Measurements from ENCODE around the gene TRPM4. TPM values are rescaled to one million over a fixed set of nuclear protein-coding genes. Genes with fewer than 3 reads are reported as not detected.
"Not testable (repeated sequence)": the region's sequence is repeated elsewhere in the genome, so short reads cannot be mapped to it uniquely, and the experiment has no call there.

The TRPM4 gene
- total RNA-seq, 2 donors from 2014 or later = 0.25 TPM; not detected in 1

DNA sequence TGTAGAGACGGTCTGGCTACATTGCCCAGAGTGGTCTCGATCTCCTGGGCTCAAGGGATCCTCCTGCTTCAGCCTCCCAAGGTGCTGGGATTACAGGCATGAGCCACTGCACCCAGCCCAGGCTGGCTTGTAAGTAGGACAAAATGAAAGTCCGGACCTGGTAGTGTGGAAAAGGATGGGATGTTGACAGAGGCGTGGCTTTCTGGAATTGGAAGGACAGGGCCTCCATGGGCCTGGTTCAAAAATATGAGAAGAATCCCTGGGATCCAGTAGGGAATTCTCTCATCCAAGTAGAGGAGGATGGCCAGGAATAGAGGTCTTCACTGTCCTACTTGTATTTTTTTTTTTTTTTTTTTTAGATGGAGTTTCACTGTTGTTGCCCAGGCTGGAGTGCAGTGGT lies 64.9 kb downstream of the TRPM4 start:
- no peaks in the 10 kb centered on the region for H3K9me3 ChIP-seq (ENCODE audit: control insufficient read depth, low read length, poor library complexity, severe bottlenecking)
- H3K27ac Mint-ChIP-seq = no peak overlapping the region
- H3K36me3 Mint-ChIP-seq (ENCODE audit: low read depth) = no peaks in the 10 kb centered on the region
- ATAC-seq (no peak), DNase-seq (no peak)
- peaks cover 15% of the 10 kb centered on the region for H3K27me3 Mint-ChIP-seq
- H3K4me1 Mint-ChIP-seq = peaks cover 6% of the 10 kb centered on the region
- no peak overlapping the region for H3K4me3 Mint-ChIP-seq

DNA sequence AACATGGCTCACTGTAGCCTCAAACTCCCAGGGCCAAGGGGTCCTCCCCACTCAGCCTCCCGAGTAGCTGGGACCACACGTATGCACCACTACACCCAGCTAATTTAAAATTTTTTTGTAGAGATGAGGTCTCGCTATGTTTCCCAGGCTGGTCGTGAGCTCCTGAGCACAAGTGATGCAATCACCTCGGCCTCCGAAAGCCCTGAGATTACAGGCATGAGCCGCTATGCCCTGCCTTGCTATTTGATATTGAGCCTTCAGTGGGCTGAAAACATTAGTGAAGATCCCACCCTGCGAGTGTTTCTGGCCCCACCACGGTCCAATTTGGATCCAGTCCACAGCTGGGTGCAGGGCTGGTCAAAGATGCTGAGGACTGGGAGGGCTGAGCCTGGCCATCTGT lies 65.9 kb downstream of the TRPM4 start:
- Mint-ChIP-seq H3K27ac (no peak overlapping the region), H3K4me1 (peaks cover 6% of the 10 kb centered on the region), H3K27me3 (peaks cover 15% of the 10 kb centered on the region), H3K36me3 (ENCODE audit: low read depth) (no peaks in the 10 kb centered on the region), H3K4me3 (no peak overlapping the region)
- H3K9me3 ChIP-seq (ENCODE audit: control insufficient read depth, low read length, poor library complexity, severe bottlenecking) = no peaks in the 10 kb centered on the region
- no peak for DNase-seq
- ATAC-seq = no peak

DNA sequence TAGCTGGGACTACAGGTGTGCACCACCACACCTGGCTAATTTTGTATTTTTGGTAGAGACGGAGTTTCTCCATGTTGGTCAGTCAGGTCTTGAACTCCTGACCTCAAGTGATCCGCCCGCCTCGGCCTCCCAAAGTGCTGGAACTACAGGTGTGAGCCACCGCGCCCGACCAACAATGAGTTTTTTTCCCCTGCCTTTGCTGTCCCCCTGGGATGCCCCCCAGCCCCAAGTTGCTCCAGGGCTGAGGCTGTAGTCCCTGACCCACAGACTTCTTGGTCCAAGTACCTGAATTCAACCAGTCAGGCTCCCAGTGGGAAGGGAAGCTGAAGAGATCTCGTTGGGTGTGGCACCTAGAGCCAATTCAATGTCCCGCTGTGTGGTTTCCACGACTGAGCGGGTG lies 66.8 kb downstream of the TRPM4 start:
- H3K4me1 Mint-ChIP-seq; ATAC-seq; H3K27ac Mint-ChIP-seq; H3K36me3 Mint-ChIP-seq (ENCODE audit: low read depth); H3K4me3 Mint-ChIP-seq; DNase-seq; H3K9me3 ChIP-seq (ENCODE audit: control insufficient read depth, low read length, poor library complexity, severe bottlenecking): not testable (repeated sequence)
- H3K27me3 Mint-ChIP-seq = peaks cover 11% of the 10 kb centered on the region

DNA sequence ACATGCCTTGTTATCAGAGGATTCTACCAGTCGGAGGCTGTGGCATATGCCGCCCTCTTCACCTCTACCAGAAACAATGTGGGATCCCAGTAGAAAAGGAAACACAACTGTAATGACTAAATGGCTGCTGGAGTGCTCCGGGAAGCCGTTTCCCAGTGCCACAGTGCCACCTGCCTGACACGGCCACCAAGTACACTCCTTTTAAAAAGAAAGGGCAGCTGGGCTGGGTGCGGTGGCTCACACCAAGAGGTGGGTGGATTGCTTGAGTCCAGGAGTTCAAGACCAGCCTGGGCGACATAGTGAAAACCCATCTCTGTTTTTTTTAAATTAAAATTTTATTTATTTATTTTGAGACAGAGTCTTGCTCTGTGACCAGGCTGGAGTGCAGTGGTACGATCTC lies 67.3 kb downstream of the TRPM4 start:
- peaks cover 11% of the 10 kb centered on the region for H3K27me3 Mint-ChIP-seq
- no peaks in the 10 kb centered on the region for H3K36me3 Mint-ChIP-seq (ENCODE audit: low read depth)
- H3K27ac Mint-ChIP-seq = no peak overlapping the region

DNA sequence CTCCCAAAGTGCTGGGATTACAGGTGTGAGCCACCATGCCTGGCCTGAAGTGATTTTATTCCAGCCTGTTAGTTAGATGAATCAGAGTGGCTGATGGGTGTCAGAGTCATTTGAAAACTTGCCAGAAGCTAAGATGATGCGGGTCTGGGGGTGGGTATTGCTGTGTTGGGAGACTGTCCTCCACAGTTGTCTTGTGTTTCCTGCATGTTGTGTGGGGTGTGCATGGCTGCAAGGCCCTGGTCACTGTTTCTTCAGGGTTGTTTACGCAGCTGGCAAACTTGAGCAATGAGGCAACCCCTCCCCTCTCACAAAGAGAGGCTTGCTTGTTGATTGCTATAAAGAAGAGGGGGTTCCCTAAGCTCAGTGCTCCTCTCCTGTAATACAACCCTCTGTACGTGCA lies 71.8 kb downstream of the TRPM4 start:
- Mint-ChIP-seq H3K4me1 (peaks cover 24% of the 10 kb centered on the region), H3K27ac (no peak overlapping the region), H3K27me3 (peaks cover 6% of the 10 kb centered on the region), H3K36me3 (ENCODE audit: low read depth) (no peaks in the 10 kb centered on the region), H3K4me3 (no peak overlapping the region)
- no peak for ATAC-seq
- DNase-seq = no peak
- no peaks in the 10 kb centered on the region for H3K9me3 ChIP-seq (ENCODE audit: control insufficient read depth, low read length, poor library complexity, severe bottlenecking)

More for the DNA sequence above, 67.3 kb downstream of the TRPM4 start:
- ATAC-seq = no peak
- no peak overlapping the region for H3K4me3 Mint-ChIP-seq
- H3K9me3 ChIP-seq (ENCODE audit: control insufficient read depth, low read length, poor library complexity, severe bottlenecking) = no peaks in the 10 kb centered on the region
- no peak for DNase-seq
- H3K4me1 Mint-ChIP-seq = peaks cover 6% of the 10 kb centered on the region

DNA sequence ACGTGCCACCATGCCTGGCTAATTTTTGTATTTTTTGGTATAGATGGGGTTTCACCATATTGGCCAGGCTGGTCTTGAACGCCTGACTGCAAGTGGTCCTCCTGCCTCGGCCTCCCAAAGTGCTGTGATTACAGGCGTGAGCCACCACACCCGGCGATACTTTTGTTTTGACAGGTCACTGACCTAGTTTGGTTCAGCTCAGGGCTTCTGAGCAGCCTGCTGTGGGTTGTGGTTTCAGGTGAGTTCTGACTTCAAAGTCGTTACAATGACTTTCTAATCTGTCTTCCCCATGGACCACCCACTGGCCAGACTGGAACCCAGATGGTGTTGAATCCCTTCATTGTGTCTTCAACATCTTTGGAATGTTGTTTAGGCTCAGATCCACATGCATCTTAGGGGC lies 73.8 kb downstream of the TRPM4 start:
- H3K27ac Mint-ChIP-seq = no peak overlapping the region
- peak; percentile 78 for ATAC-seq
- no peaks in the 10 kb centered on the region for H3K9me3 ChIP-seq (ENCODE audit: control insufficient read depth, low read length, poor library complexity, severe bottlenecking)
- DNase-seq = peak in 1 of 3 donors; percentile 8
- H3K4me3 Mint-ChIP-seq = peak overlapping the region; percentile 79
- H3K4me1 Mint-ChIP-seq = peaks cover 24% of the 10 kb centered on the region
- no peaks in the 10 kb centered on the region for H3K27me3 Mint-ChIP-seq
- no peaks in the 10 kb centered on the region for H3K36me3 Mint-ChIP-seq (ENCODE audit: low read depth)

DNA sequence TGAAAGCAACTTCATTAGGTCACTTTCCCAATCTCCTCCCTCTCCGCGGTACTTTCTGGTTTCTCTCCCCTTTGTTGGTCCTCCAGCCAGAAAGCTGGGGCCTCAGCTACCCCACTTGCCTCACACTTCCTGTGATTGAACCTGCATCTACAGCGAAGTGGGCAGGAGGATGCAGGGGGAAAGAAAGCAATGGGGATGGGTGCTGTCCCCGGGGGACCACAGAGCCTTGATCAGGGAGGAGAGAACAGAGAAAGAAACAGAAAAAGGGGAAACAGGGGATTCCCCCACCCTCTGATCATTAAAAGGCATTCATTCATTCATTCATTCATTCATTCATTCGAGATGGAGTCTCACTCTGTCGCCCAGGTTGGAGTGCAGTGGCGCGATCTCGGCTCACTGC lies 74.2 kb downstream of the TRPM4 start:
- Mint-ChIP-seq H3K36me3 (ENCODE audit: low read depth) (no peaks in the 10 kb centered on the region), H3K27me3 (no peaks in the 10 kb centered on the region), H3K4me1 (peaks cover 24% of the 10 kb centered on the region), H3K27ac (no peak overlapping the region), H3K4me3 (peak overlapping the region; percentile 79)
- H3K9me3 ChIP-seq (ENCODE audit: control insufficient read depth, low read length, poor library complexity, severe bottlenecking) = no peaks in the 10 kb centered on the region
- ATAC-seq = peak; percentile 76
- peak in 1 of 3 donors; percentile 12 for DNase-seq

DNA sequence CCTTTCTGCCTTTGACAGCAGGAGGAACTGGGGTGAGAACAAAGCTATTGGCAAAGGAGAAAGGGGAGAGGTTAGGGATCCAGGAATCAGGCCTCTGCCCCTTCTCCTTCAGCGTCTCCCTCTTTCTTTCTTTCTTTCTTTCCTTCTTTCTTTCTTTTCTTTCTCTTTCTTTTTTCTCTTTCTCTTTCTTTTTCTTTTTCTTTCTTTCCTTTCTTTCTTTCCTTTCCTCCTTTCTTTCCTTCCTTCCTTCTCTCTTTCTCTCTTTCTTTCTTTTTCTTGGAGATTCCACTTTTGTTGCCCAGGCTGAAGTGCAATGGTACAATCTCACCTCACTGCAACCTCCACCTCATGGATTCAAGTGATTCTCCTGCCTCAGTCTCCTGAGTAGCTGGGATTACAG lies 75.6 kb downstream of the TRPM4 start:
- Mint-ChIP-seq H3K27me3 (no peaks in the 10 kb centered on the region), H3K27ac (peak overlapping the region; percentile 9), H3K4me1 (peaks cover 24% of the 10 kb centered on the region), H3K36me3 (ENCODE audit: low read depth) (no peaks in the 10 kb centered on the region), H3K4me3 (no peak overlapping the region)
- no peaks in the 10 kb centered on the region for H3K9me3 ChIP-seq (ENCODE audit: control insufficient read depth, low read length, poor library complexity, severe bottlenecking)
- DNase-seq (no peak), ATAC-seq (no peak)

DNA sequence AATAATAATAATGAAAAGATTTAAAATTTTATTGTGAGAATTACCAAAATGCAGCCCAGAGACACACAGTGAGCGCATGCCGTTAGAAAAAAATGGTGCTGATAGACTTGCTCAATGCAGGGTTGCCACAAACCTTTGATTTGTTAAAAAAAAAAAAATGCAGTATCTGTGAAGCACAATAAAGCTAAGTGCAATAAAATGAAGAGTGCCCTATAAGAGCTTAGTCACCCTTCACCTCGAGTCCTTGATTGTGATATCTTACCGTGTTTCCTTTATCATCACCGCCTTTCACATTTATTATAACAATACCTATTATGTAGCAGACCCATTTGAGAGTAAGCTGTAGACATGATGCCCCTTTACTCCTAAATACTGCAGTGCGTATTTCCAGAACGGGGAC lies 84.2 kb downstream of the TRPM4 start:
- Mint-ChIP-seq H3K27ac (no peak overlapping the region), H3K36me3 (ENCODE audit: low read depth) (no peaks in the 10 kb centered on the region), H3K4me1 (no peaks in the 10 kb centered on the region), H3K4me3 (no peak overlapping the region), H3K27me3 (no peaks in the 10 kb centered on the region)
- ATAC-seq (no peak), DNase-seq (no peak)
- no peaks in the 10 kb centered on the region for H3K9me3 ChIP-seq (ENCODE audit: control insufficient read depth, low read length, poor library complexity, severe bottlenecking)

DNA sequence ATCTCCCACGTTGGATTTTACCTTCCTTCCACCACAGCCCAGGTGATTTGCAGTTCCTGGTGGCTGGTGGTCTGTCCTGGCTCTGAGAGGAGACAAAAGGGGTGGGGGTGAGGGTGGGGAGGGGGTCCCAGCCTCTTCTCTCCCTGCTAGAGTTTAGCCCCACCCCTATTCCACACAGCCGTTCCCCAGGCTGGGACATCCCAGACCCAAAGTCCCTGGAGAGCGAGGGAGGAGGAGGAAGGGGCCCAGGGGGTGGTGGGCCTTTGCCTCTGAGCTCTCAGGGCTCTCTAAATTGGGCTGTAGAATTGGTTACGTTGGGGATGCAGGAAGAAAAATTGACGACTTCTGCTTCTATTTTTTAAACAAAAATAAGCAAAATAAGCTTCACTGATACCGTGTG lies 85.5 kb downstream of the TRPM4 start:
- ATAC-seq = no peak
- DNase-seq = no peak
- Mint-ChIP-seq H3K27ac (no peak overlapping the region), H3K36me3 (ENCODE audit: low read depth) (no peaks in the 10 kb centered on the region), H3K4me1 (no peaks in the 10 kb centered on the region), H3K27me3 (no peaks in the 10 kb centered on the region), H3K4me3 (no peak overlapping the region)
- H3K9me3 ChIP-seq (ENCODE audit: control insufficient read depth, low read length, poor library complexity, severe bottlenecking) = no peaks in the 10 kb centered on the region

DNA sequence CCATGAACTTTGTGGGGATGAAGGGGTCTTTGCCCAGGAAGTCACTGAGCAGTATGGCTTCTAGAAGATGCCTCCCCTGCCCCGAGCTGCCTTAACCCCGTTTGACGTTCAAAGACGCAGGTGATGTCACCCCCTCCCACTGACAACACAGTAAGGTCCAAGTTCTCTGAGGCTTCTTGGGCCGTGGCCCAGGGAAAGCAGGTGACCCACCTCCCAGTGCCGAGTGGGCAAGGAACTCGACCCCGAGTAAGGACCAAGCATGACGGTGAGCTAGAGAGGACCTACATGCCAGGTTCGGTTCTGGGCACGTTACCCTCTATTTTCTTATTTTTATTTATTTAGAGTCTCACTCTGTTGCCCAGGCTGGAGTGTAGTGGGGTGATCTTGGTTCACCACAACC lies 86.1 kb downstream of the TRPM4 start:
- ATAC-seq (no peak), DNase-seq (no peak)
- Mint-ChIP-seq H3K4me1 (no peaks in the 10 kb centered on the region), H3K4me3 (no peak overlapping the region), H3K27ac (no peak overlapping the region), H3K27me3 (no peaks in the 10 kb centered on the region), H3K36me3 (ENCODE audit: low read depth) (no peaks in the 10 kb centered on the region)
- H3K9me3 ChIP-seq (ENCODE audit: control insufficient read depth, low read length, poor library complexity, severe bottlenecking) = no peaks in the 10 kb centered on the region

DNA sequence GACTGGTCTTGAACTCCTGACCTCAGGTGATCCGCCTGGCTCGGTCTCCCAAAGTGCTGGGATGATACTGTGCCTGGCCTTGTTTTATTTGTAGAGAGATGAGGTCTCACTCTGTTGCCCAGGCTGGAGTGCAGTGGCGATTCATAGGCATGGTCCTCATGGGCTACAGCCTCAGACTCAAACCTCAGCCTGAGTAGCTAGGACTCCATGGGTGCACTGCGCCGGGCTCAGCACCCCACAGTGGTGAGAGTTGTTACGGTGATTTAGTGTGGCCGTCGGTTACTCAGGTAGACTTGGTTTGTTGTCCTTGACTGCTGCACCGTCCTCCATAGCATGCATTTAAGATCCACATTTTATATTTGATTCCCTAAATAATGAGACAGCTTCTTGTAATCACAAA lies 86.7 kb downstream of the TRPM4 start:
- no peaks in the 10 kb centered on the region for H3K4me1 Mint-ChIP-seq
- H3K36me3 Mint-ChIP-seq (ENCODE audit: low read depth) = no peaks in the 10 kb centered on the region
- H3K9me3 ChIP-seq (ENCODE audit: control insufficient read depth, low read length, poor library complexity, severe bottlenecking) = no peaks in the 10 kb centered on the region
- DNase-seq (no peak), ATAC-seq (no peak)
- no peaks in the 10 kb centered on the region for H3K27me3 Mint-ChIP-seq
- no peak overlapping the region for H3K27ac Mint-ChIP-seq
- H3K4me3 Mint-ChIP-seq = no peak overlapping the region

DNA sequence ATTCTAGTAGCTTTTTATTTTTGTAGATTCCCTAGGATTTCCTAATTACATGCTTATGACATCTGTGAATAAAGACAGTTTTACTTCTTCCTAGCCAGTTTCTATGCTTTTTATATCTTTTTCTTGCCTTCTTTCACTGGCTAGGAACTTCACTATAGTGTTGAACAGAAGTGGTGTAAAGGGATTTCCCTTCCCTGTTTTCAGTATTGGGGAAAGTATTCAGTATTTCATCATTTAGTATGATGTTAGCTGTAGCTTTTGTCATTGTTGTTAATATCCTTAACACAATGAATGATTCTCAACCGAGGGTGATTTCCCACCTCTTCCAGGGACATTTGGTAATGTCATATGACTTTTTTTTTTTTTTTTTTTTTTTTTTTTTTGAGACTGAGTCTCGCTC lies 90.1 kb downstream of the TRPM4 start:
- Mint-ChIP-seq H3K27me3 (peaks cover 14% of the 10 kb centered on the region), H3K4me1 (peaks cover 4% of the 10 kb centered on the region), H3K4me3 (no peak overlapping the region), H3K36me3 (ENCODE audit: low read depth) (peaks cover 4% of the 10 kb centered on the region), H3K27ac (no peak overlapping the region)
- H3K9me3 ChIP-seq (ENCODE audit: control insufficient read depth, low read length, poor library complexity, severe bottlenecking) = no peaks in the 10 kb centered on the region
- DNase-seq (no peak), ATAC-seq (no peak)

DNA sequence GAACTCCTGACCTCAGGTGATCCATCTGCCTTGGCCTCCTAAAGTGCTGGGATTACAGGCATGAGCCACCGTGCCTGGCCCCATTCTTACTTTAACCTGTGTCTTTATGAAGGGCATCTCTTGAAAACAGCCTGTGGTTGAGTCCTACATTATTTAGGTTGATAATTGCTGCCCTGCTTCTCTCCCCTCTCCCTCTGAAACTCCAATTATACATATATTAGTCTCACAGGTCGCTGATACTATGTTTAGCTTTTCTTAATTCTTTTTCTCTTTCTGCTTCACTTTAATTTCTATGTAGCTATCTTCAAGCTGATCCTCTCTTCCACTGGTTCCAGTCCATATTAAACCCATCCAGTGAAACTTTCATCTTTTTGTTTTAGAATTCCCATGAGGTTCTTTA lies 92.3 kb downstream of the TRPM4 start:
- no peak for ATAC-seq
- Mint-ChIP-seq H3K27me3 (peaks cover 28% of the 10 kb centered on the region), H3K4me3 (no peak overlapping the region), H3K36me3 (ENCODE audit: low read depth) (peaks cover 8% of the 10 kb centered on the region), H3K4me1 (peaks cover 11% of the 10 kb centered on the region), H3K27ac (no peak overlapping the region)
- no peaks in the 10 kb centered on the region for H3K9me3 ChIP-seq (ENCODE audit: control insufficient read depth, low read length, poor library complexity, severe bottlenecking)
- DNase-seq = no peak

DNA sequence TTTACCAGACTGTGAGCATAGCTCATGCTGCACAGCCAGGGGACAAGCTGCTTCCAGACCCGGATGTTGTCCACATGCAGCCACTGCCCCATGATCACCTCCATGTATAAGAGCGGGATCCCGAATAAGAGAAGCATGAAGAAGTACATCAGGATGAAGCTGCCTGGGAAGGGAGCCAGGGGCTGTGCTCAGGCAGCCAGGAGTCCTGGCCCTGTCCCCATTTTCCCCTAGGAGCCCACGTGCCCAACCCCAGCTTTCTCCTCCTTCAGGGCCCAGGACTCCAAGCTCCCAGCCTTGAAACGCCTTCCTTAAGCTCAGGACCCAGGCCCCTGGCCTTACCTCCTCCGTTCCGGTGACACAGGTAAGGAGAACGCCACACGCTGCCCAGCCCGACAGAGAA lies 98.1 kb downstream of the TRPM4 start:
- Mint-ChIP-seq H3K27me3 (peaks cover 38% of the 10 kb centered on the region), H3K36me3 (ENCODE audit: low read depth) (peaks cover 8% of the 10 kb centered on the region), H3K4me3 (no peak overlapping the region), H3K27ac (no peak overlapping the region), H3K4me1 (peaks cover 11% of the 10 kb centered on the region)
- peaks cover 2% of the 10 kb centered on the region for H3K9me3 ChIP-seq (ENCODE audit: control insufficient read depth, low read length, poor library complexity, severe bottlenecking)
- ATAC-seq = no peak
- DNase-seq = no peak
